Loucy (cell line): Measurements from ENCODE around the gene PSMD10.

Experiments used
- H2AFZ ChIP-seq: fragments of 200-600 bp; sonication (generic); 2 replicates; pipeline ENCODE4 v1.6.0; 2016; ENCODE audit warnings: antibody characterized with exemption, mild to moderate bottlenecking, low read length, moderate library complexity
- H3F3A ChIP-seq: fragments of 200-600 bp; 2 replicates; pipeline ENCODE4 v1.6.0; 2016; ENCODE audit warnings: antibody characterized with exemption, low read depth, mild to moderate bottlenecking
- H3K27me3 ChIP-seq: fragments of 200-600 bp; sonication (generic); 2 replicates; pipeline ENCODE4 v1.6.1; 2014; ENCODE audit warnings: low read length, mild to moderate bottlenecking; ENCODE audit not compliant: insufficient read depth, poor library complexity, severe bottlenecking
- H3K36me3 ChIP-seq: fragments of 200-600 bp; sonication (generic); 2 replicates; pipeline ENCODE4 v1.6.1; 2016; ENCODE audit warnings: low read length; ENCODE audit not compliant: insufficient read depth
- H3K4me1 ChIP-seq: fragments of 200-600 bp; sonication (generic); 2 replicates; pipeline ENCODE4 v1.5.1; 2014; ENCODE audit warnings: low read length, mild to moderate bottlenecking; ENCODE audit not compliant: insufficient read depth, poor library complexity, severe bottlenecking
- H3K4me2 ChIP-seq: fragments of 200-600 bp; sonication (generic); 2 replicates; pipeline ENCODE4 v1.6.0; 2014; ENCODE audit warnings: antibody characterized with exemption, low read length, low read depth, mild to moderate bottlenecking; ENCODE audit not compliant: poor library complexity, severe bottlenecking
- H3K4me3 ChIP-seq: fragments of 200-600 bp; sonication (generic); 2 replicates; pipeline ENCODE4 v1.5.1; 2014; ENCODE audit warnings: low read length, mild to moderate bottlenecking, mixed read lengths; ENCODE audit not compliant: poor library complexity, severe bottlenecking
- H3K79me2 ChIP-seq: fragments of 200-600 bp; sonication (generic); 2 replicates; pipeline ENCODE4 v1.6.1; 2014; ENCODE audit warnings: low read length; ENCODE audit not compliant: insufficient read depth
- H3K9ac ChIP-seq: fragments of 200-600 bp; sonication (generic); 2 replicates; pipeline ENCODE4 v1.6.0; 2014; ENCODE audit warnings: mild to moderate bottlenecking, low read depth, low read length, moderate library complexity; ENCODE audit not compliant: poor library complexity, severe bottlenecking
- H3K9me2 ChIP-seq: fragments of 200-600 bp; sonication (generic); replicated peaks from 2 replicates; pipeline ENCODE4 v1.6.1; 2016; ENCODE audit warnings: low read depth, low read length, mixed read lengths
- H3K9me3 ChIP-seq: fragments of 200-600 bp; sonication (generic); 2 replicates; pipeline ENCODE4 v1.6.1; 2014; ENCODE audit warnings: mild to moderate bottlenecking, antibody characterized with exemption, low read length, low read depth; ENCODE audit not compliant: insufficient read depth
- H4K20me1 ChIP-seq: fragments of 200-600 bp; sonication (generic); 2 replicates; pipeline ENCODE4 v1.6.0; 2014; ENCODE audit warnings: antibody characterized with exemption, low read length, mild to moderate bottlenecking; ENCODE audit not compliant: insufficient read depth, poor library complexity, severe bottlenecking
- EZH2phosphoT487 ChIP-seq: fragments of 200-600 bp; IDR thresholded peaks from 2 replicates; pipeline ENCODE4 v1.6.1; 2018; ENCODE audit warnings: antibody characterized with exemption, mild to moderate bottlenecking, moderate library complexity, borderline replicate concordance
- TF ChIP-seq, protein P1 (sequence below): fragments of 200-600 bp; sonication (generic); conservative IDR thresholded peaks from 2 replicates; pipeline ENCODE4 v1.5.1; 2014; ENCODE audit warnings: mild to moderate bottlenecking, antibody characterized with exemption, low read length

PSMD10 gene

DNA sequence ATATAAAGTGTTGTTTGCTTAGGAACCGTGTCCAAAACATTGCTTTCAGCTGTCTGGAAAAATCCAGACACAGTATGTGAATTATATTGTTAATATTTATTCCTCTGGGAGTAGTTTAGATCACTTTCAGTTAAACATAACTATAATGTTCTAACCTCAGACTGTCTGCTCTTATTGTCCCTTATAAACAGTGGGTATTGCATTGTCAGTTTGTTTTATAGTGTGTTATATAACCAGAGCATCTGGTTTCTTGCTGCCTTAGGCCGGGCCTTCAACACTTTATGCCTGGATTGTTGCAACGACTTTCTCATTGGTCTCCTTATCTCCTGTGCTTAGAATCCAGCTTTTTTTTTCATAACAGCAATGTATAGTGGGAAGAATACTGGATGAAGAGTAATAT, 26.6 kb upstream of the PSMD10 start:
- H2AFZ ChIP-seq = no peak overlapping the region
- H3K9me3 ChIP-seq = no peaks in the 10 kb centered on the region
- no peaks in the 10 kb centered on the region for H3K4me1 ChIP-seq
- H3K79me2 ChIP-seq = no peaks in the 10 kb centered on the region
- no peaks in the 10 kb centered on the region for H3K36me3 ChIP-seq
- no peaks in the 10 kb centered on the region for H3F3A ChIP-seq
- no peaks in the 10 kb centered on the region for H3K9me2 ChIP-seq
- no peak overlapping the region for H3K4me3 ChIP-seq
- no peaks in the 10 kb centered on the region for H3K27me3 ChIP-seq
- no peak overlapping the region for H3K9ac ChIP-seq
- no peak overlapping the region for H3K4me2 ChIP-seq
- TF ChIP-seq, protein P1, sequence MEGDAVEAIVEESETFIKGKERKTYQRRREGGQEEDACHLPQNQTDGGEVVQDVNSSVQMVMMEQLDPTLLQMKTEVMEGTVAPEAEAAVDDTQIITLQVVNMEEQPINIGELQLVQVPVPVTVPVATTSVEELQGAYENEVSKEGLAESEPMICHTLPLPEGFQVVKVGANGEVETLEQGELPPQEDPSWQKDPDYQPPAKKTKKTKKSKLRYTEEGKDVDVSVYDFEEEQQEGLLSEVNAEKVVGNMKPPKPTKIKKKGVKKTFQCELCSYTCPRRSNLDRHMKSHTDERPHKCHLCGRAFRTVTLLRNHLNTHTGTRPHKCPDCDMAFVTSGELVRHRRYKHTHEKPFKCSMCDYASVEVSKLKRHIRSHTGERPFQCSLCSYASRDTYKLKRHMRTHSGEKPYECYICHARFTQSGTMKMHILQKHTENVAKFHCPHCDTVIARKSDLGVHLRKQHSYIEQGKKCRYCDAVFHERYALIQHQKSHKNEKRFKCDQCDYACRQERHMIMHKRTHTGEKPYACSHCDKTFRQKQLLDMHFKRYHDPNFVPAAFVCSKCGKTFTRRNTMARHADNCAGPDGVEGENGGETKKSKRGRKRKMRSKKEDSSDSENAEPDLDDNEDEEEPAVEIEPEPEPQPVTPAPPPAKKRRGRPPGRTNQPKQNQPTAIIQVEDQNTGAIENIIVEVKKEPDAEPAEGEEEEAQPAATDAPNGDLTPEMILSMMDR = no peak
- no peak for TF ChIP-seq EZH2phosphoT487
- H4K20me1 ChIP-seq = no peaks in the 10 kb centered on the region

DNA sequence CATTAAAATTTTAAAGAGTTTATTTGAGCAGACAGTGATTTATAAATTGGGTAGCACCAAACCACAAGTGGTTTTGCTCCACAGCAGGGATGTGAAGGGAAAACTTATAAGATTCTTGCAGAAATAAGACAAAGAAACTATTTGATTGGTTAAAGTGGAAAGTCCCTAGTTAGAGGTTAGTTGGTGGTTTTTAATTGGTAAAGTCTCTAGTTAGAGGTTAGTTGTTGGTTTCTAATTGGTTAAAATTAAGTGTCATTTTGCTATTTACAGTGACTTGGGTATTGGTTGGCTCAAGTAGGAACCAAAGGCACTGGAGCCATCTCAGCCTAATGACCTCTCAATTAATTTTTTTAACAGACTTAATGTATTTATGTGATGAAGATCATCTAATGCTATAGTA, 23.2 kb upstream of the PSMD10 start:
- Histone ChIP-seq H3K9ac (no peak overlapping the region), H3K9me2 (no peaks in the 10 kb centered on the region), H3F3A (no peaks in the 10 kb centered on the region), H3K4me2 (no peak overlapping the region), H3K79me2 (no peaks in the 10 kb centered on the region), H3K4me1 (no peaks in the 10 kb centered on the region), H2AFZ (no peak overlapping the region), H3K27me3 (no peaks in the 10 kb centered on the region), H3K36me3 (no peaks in the 10 kb centered on the region), H3K4me3 (no peak overlapping the region), H4K20me1 (no peaks in the 10 kb centered on the region), H3K9me3 (no peaks in the 10 kb centered on the region)
- TF ChIP-seq, protein P1 = no peak
- no peak for TF ChIP-seq EZH2phosphoT487

DNA sequence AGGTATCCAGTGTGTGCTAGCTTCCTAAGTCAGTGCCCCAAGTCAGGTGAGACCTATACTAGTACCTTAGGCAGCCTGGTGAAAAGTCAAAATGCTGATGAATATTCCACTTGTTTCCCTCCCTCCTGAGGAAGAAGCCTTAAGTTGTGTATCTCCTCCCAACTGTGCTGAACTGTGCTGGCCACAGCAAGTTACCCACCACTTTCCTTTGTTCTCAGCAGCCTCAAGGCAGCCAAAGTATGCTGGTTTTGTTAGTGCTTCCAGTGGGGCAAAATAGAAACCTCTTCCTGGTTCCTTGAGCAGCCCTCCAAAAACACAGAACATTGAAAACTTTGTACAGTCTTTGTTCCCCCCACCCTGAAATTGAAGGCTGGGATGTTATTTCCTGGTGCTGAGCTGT, 14.1 kb upstream of the PSMD10 start:
- no peaks in the 10 kb centered on the region for H3K79me2 ChIP-seq
- no peak overlapping the region for H3K9ac ChIP-seq
- H3K27me3 ChIP-seq = no peaks in the 10 kb centered on the region
- no peak overlapping the region for H2AFZ ChIP-seq
- peak overlapping the region; percentile 37 for H3K4me2 ChIP-seq
- no peak for TF ChIP-seq EZH2phosphoT487
- TF ChIP-seq, protein P1 = no peak
- H3K4me1 ChIP-seq = peaks cover 6% of the 10 kb centered on the region
- no peaks in the 10 kb centered on the region for H3K36me3 ChIP-seq
- no peaks in the 10 kb centered on the region for H3K9me3 ChIP-seq
- no peaks in the 10 kb centered on the region for H4K20me1 ChIP-seq
- no peak overlapping the region for H3K4me3 ChIP-seq
- no peaks in the 10 kb centered on the region for H3F3A ChIP-seq
- H3K9me2 ChIP-seq = no peaks in the 10 kb centered on the region
